Measurements from ENCODE around the gene AATK.
"Not testable (repeated sequence)": the region's sequence is repeated elsewhere in the genome, so short reads cannot be mapped to it uniquely, and the experiment has no call there.

The AATK gene

GRCh38 chr17:81161536-81161935 is 4.5 kb downstream of the AATK start:
- no peak for DNase-seq

DNA sequence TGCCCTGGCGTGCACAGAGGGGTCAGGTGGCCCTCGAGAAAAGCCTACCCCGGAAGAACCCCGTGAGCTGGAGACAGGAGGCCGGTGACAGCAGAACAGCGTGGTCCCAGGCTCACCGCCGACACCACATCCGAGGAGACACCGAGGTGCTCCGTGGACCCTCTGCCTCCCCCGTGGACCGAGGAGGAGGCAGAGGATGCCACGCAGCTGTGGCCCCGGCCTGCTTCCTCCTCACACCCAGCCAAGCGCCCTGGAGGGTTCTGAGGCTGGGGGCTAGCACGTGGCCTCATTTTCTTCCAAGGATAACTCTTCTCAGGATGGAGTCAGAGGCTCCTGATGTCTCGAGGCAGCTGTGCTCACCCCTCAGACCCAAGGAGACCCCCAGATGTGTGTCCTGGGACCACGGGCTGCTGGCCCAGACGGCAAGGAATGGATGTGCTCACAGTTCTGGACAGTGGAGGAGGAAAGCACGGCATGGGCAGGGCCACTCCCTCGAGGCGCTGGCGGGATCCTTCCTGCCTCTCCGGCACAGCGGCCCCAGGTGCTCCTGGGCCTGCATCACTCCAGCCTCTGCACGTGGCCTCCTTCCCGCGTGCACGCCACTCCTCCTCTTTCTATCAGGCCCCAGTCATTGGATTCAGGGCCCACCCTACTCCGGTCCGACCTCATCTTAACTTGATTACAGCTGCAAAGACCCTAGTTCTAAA is 5.1 kb downstream of the AATK start:
- DNase-seq: no peak

GRCh38 chr17:81160306-81160705 is 5.7 kb downstream of the AATK start:
- no peak for DNase-seq

DNA sequence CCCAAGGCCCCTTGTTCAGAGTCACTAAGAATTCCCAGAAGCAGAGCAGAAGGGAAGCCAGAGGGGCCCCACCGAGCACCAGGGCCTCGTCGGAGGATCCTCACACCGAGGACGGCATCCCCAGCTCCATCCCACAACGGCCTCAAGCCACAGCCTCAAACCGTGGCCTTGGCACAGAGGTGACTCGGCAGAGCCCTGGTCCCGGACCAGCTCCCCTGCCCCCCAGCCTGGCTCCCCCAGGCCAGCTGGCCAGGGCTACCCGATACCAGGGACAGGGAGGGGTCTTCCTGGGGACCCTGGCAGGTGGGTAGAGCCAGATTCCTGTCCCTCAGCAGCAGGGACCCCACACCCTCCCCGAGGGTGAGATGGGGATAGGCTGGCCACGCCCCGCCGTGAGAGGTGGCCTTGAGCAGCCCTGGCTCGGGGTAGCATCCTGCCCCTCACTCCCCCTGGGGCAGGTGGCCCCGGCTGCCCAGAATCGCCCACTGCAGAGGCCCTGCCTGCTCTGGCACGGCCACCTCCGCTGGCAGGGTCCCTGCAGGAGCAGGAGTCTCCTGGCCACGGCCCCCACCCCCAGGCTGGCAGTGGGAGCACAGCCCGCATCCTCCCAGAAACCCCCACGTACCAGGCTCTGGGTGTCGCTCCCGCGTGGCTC is 6.3 kb downstream of the AATK start:
- DNase-seq: no peak

- no peak for DNase-seq
These were observed 7.1 kb downstream of the AATK start for GRCh38 chr17:81158688-81159590.

DNA sequence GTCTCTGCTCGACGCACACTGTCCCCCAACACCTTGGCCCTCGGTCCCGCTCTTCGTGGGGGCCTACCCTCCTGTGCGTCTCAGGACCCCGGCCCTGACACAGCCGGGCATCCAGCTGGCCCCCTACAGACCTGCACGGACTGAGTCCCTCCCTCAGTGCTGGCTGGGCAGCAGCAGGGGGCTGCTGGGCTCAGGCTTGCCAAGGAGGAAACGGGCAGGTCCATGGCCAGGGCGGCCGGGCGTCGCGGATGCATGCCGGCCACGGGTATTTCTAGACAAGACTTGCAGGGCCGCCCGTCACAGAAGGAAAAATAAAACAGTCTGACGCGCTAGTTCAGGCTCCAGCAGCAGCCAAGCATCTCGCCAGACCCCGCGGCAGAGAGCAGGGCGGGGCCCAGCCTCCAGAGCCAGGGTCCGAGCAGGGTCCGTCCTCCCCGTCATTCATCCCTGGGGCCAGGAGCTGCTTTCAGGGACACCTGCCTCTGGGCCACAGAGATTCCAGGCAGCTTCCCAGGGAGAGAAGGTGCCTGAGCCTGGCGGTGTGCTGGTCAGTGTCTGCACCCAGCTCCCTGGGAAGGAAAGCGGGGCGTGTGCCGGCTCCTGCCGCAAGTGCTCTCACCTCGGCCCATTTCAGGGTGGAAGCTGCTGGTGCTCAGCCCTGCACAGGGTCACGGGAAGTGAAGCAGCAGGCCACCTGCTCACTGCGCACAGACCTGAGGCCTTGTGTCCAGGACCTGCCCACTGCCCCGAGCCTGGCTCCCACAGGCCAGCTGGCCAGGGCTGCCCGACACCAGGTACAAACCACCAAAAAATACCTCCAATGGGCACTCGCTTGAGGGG is 8.0 kb downstream of the AATK start:
- no peak for DNase-seq

DNA sequence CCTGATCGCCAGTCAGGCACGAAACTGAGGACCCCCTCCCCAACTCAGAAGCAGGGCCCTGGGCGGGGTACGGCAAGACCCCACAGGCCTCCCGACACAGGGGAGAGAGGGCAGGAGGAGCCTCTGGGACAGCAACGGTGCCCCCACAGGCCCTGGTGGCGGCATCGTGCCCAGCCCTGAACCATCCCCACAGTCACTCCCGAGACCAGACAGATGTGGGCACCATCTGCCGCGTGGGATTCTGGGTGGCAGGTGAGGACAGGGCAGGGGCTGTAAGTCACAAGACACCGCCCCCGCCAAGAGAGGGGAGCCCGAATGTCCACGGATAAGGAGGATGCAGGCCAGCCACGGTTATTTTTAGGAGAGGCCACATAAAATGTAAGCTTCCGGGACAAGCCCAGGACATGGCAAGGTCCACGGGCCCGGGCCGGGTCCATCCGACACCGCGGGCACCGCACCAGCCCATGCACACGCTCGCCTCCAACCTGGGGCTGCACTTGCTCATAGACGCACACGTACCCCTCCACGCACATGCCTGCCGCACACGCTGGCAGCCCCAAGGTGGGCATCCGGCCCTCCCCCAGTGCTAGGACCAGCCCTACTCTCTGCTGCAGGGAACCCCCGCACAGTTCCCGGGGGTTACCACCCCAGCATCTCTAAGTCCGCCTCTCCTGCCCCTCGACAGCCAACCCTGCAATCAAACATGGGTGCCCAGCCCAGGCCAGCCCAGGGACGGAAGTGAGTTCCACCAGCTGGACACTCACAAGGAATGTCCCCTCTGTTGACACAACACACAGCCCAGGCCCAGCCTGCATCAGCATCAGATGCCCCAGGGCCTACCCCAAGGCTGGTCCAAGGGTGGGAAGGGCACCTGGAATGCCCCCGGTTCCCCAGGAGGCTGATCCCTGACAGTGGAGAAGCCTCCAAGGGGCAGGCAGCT is 8.9 kb downstream of the AATK start:
- no peak for DNase-seq

- DNase-seq: no peak
These were observed 11.1 kb downstream of the AATK start for GRCh38 chr17:81154961-81155360.

- not testable (repeated sequence) for DNase-seq
These were observed 12.0 kb downstream of the AATK start for GRCh38 chr17:81154016-81154415.

- DNase-seq: peak; percentile 47
These were observed 12.6 kb downstream of the AATK start for GRCh38 chr17:81153340-81153803.

DNA sequence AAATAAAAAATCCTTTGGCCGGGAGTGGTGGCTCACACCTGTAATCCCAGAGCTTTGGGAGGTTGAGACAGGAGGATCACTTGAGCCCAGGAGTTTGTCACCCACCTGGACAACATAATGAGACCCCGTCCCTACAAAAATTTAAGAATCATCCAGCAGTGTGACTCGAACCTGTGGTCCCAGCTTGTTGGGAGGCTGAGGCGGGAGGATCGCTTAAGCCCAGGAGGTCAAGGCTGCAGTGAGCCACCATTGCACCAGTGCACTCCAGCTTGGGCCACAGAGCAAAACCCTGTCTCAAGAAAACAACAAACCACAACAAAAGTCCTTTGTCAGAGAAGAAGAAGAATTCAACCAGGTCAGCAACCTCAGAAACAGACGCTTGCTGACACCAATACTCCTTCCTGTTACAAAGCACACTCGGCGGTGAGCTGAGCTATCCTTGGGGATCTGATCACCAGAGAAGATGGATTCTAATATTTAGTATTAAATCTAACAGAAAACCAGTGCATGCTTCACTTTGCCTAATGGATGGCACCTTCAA is 13.7 kb downstream of the AATK start:
- DNase-seq: no peak

DNA sequence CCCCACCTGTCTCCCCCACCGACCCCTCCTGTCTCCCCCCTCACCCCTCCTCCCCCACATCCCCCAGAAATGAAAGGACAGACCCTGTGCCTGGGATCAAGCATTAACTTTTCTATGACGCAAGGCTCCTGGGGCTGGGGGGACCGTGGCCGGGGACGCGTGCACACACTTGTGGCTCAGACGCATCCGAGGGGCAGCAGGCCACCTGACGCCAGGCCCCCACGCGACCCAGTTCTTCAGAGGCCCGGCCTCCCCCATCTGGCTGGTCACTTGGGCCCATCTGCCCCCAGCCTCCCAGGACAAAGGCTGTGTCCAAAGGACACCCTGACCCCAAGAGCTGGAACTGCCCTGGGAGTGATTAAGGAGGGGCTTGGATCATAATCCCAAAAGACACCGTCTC is 14.7 kb downstream of the AATK start:
- no peak for DNase-seq

- no peak for DNase-seq
These were observed 15.5 kb downstream of the AATK start for GRCh38 chr17:81150377-81151077.

- no peak for DNase-seq
These were observed 17.0 kb downstream of the AATK start for GRCh38 chr17:81148986-81149533.

DNA sequence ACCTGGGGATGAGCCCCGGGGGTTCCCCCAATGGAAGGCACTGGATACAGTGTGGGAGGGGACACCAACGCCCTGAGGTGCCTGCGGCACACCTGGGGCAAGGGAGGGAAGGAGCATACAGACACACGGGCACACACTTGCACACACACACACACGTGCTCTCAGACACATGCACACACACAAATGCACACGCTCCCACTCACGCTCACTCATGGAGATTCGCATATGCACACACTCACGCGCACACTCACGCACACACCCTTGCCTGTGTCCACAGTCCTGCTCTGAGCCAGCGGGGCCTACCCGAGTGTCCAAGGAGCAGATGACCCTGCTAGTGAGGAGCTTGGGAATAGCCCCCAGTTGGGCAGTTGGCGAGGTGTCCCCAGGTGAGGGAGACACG is 17.4 kb downstream of the AATK start:
- DNase-seq: no peak

- DNase-seq: no peak
These were observed 18.3 kb downstream of the AATK start for GRCh38 chr17:81147701-81148100.

- DNase-seq: not testable (repeated sequence)
These were observed 19.8 kb downstream of the AATK start for GRCh38 chr17:81146208-81146607.

DNA sequence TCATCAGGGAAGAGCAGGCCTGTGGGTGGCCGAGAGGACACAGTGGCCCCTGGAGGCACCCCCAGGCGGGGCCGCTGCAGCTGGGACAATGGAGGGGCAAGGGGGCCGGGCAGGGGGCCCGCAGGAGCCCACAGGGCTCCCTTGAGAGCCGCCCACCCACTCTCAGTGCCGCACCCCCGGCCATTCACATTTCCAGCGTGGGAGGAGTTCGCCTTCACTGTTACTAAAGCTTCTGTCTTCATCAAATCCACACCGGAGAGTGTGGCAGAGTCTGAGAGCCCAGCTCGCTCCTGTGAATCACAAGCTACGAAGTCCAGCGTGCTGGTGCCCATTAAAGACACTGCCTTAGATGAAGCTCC is 21.6 kb downstream of the AATK start:
- DNase-seq: no peak

DNA sequence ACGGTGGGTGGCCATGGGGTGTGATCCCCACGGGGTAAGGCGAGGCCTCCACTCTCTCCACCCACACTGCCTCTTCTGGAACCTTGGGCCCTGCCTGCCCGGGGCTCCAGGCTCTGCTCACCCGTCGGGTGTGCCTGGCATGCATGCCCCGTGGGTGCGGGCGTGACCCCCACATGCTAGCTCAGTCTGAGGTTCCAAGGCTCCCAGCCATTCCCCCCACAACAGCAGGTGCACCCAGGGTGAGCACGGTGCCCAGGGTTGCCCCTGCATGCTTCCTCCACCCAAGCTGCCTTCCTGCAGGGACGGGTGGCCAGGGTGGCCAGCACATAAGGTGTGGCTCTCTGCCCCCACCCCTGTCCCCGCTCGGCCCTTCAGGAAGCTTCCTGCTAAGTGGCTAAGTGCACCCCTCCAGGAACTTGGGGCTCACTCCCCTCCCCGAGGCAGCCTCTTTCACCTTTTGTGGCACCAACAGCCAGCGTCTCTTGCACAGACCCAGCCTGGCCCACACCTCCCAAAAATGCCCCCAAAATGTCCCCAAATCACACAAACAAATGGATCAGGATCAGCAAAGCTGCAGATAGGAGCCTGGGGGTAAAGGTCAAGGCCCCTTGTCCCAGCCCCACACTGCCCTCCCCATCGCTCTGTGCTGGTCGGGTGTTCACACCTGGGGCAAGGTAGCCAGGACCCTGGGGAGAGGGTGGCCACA is 22.2 kb downstream of the AATK start:
- no peak for DNase-seq

- no peak for DNase-seq
These were observed 22.9 kb downstream of the AATK start for GRCh38 chr17:81143200-81143527.

Data from activated naive CD4-positive, alpha-beta T cell treated with Interleukin-2 at 50 U/mL for 16 hours (primary cell).